Kidney capillary endothelial cell (primary cell): Measurements from ENCODE around the gene LPAR5.
A peak's percentile ranks its signal among the peaks of the same experiment; 100 is the strongest.
"Not testable (repeated sequence)": the region's sequence is repeated elsewhere in the genome, so short reads cannot be mapped to it uniquely, and the experiment has no call there.

Experiments used
- DNase-seq: peaks from one replicate; pipeline ENCODE4 v3.0.0-alpha.2; 2018; ENCODE audit warnings: low spot score

Gene LPAR5

GRCh38 chr12:6606331-6607131, 29.2 kb downstream of the LPAR5 start:
- peak; percentile 64 for DNase-seq

GRCh38 chr12:6605421-6606330, 30.1 kb downstream of the LPAR5 start:
- no peak for DNase-seq

GRCh38 chr12:6604259-6605029, 31.3 kb downstream of the LPAR5 start:
- no peak for DNase-seq

- no peak for DNase-seq
Observed at GRCh38 chr12:6603095-6603567, 32.6 kb downstream of the LPAR5 start.

GRCh38 chr12:6602526-6602925, 33.2 kb downstream of the LPAR5 start:
- no peak for DNase-seq

- not testable (repeated sequence) for DNase-seq
Observed at GRCh38 chr12:6595673-6596072, 40.1 kb downstream of the LPAR5 start.

- no peak for DNase-seq
Observed at GRCh38 chr12:6592087-6592486, 43.7 kb downstream of the LPAR5 start.

GRCh38 chr12:6586569-6586968, 49.2 kb downstream of the LPAR5 start:
- DNase-seq, result not testable (repeated sequence)

GRCh38 chr12:6584293-6584692, 51.5 kb downstream of the LPAR5 start:
- no peak for DNase-seq

- no peak for DNase-seq
Observed at GRCh38 chr12:6582959-6583358, 52.8 kb downstream of the LPAR5 start.

GRCh38 chr12:6582196-6582595, 53.6 kb downstream of the LPAR5 start:
- DNase-seq, result no peak

- DNase-seq, result no peak
Observed at GRCh38 chr12:6575648-6576047, 60.1 kb downstream of the LPAR5 start.

GRCh38 chr12:6574576-6575295, 61.0 kb downstream of the LPAR5 start:
- DNase-seq, result no peak

GRCh38 chr12:6573001-6573400, 62.8 kb downstream of the LPAR5 start:
- no peak for DNase-seq

- no peak for DNase-seq
Observed at GRCh38 chr12:6570264-6570887, 65.4 kb downstream of the LPAR5 start.

GRCh38 chr12:6569786-6570185, 66.0 kb downstream of the LPAR5 start:
- DNase-seq, result no peak

GRCh38 chr12:6569312-6569711, 66.4 kb downstream of the LPAR5 start:
- no peak for DNase-seq
